Measurements from ENCODE around the gene MGLL.

DNA sequence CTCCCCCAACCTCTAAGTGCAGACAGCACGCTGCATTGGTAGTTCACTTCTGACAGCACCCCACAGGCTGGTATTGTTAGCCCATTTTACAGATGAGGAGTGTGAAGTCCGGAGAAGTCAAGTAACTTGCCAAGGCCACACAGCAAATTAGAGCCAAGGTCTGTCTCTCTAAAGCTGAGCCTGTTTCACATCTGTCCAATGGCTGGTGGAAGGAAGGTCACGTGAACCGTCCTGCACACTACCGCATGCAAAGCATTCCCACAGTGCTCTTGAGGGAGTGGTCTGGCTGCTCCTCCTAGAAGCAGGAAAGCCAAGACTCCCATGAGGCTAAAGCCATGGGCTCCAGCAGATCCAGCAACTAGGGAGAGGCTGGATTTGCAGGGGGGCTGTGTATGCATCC, 50.0 kb downstream of the MGLL start:
- TF ChIP-seq, protein P1, sequence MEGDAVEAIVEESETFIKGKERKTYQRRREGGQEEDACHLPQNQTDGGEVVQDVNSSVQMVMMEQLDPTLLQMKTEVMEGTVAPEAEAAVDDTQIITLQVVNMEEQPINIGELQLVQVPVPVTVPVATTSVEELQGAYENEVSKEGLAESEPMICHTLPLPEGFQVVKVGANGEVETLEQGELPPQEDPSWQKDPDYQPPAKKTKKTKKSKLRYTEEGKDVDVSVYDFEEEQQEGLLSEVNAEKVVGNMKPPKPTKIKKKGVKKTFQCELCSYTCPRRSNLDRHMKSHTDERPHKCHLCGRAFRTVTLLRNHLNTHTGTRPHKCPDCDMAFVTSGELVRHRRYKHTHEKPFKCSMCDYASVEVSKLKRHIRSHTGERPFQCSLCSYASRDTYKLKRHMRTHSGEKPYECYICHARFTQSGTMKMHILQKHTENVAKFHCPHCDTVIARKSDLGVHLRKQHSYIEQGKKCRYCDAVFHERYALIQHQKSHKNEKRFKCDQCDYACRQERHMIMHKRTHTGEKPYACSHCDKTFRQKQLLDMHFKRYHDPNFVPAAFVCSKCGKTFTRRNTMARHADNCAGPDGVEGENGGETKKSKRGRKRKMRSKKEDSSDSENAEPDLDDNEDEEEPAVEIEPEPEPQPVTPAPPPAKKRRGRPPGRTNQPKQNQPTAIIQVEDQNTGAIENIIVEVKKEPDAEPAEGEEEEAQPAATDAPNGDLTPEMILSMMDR (IDR thresholded peaks at IDR 0.05 in 4 of 5, conservative IDR thresholded peaks at IDR 0.05 in 1 of 5): no peak
- no peak for TF ChIP-seq POLR2A (IDR thresholded peaks at IDR 0.05)

All from gastrocnemius medialis (tissue), 4 donors.